ENCODE measurements around the gene CHST14. TPM values are rescaled to one million over a fixed set of nuclear protein-coding genes. Genes with fewer than 3 reads are reported as not detected.

CHST14 gene
- total and polyA plus RNA-seq, 4 donors, result 9.8 to 20.0 (median 12.0) TPM

GRCh38 chr15:40429068-40429710, 41.6 kb upstream of the CHST14 start:
- Histone ChIP-seq H3K9me3 (ENCODE audit: control insufficient read depth in 4 of 4, insufficient read depth in 3 of 4, low read length in 3 of 4) (peaks cover 0 to 2% (median 0%) of the 10 kb centered on the region in 4 donors), H3K4me3 (no peak overlapping the region), H3K36me3 (ENCODE audit: control insufficient read depth in 4 of 4, insufficient read depth in 4 of 4, low read length in 4 of 4) (no peaks in the 10 kb centered on the region), H3K27ac (ENCODE audit: low read depth in 1 of 2, low read length in 1 of 2) (no peak overlapping the region), H3K9ac (ENCODE audit: insufficient read depth in 1 of 2, low read length in 2 of 2) (no peak overlapping the region), H3K4me1 (ENCODE audit: control insufficient read depth in 5 of 5, insufficient read depth in 5 of 5, low read length in 5 of 5) (no peaks in the 10 kb centered on the region), H3K27me3 (ENCODE audit: control insufficient read depth in 3 of 3, insufficient read depth in 3 of 3, low read length in 2 of 3) (peaks cover 0 to 4% (median 0%) of the 10 kb centered on the region in 3 donors)
- no peak for ATAC-seq (ENCODE audit: insufficient read depth, low FRiP score)
- TF ChIP-seq CTCF (IDR thresholded peaks at IDR 0.05; ENCODE audit: control extremely low read depth, extremely low read depth), result no peak
- DNase-seq, result no peak
- WGBS, 2 donors, result 89 to 92% methylated on average over 10 of the region's 10 CpGs

- H3K27me3 ChIP-seq (ENCODE audit: control insufficient read depth in 3 of 3, insufficient read depth in 3 of 3, low read length in 2 of 3), result peaks cover 0 to 13% (median 5%) of the 10 kb centered on the region in 3 donors
- TF ChIP-seq CTCF (IDR thresholded peaks at IDR 0.05; ENCODE audit: control extremely low read depth, extremely low read depth), result no peak
- no peak for DNase-seq
- H3K27ac ChIP-seq (ENCODE audit: low read depth in 1 of 2, low read length in 1 of 2), result no peak overlapping the region
- H3K9me3 ChIP-seq (ENCODE audit: control insufficient read depth in 4 of 4, insufficient read depth in 3 of 4, low read length in 3 of 4), result peaks cover 0 to 2% (median 0%) of the 10 kb centered on the region in 4 donors
- H3K9ac ChIP-seq (ENCODE audit: insufficient read depth in 1 of 2, low read length in 2 of 2), result no peak overlapping the region
- WGBS, 2 donors, result 78% methylated on average over 10 of the region's 10 CpGs
- H3K4me1 ChIP-seq (ENCODE audit: control insufficient read depth in 5 of 5, insufficient read depth in 5 of 5, low read length in 5 of 5), result peaks cover 0 to 4% (median 0%) of the 10 kb centered on the region in 5 donors
- no peaks in the 10 kb centered on the region for H3K36me3 ChIP-seq (ENCODE audit: control insufficient read depth in 4 of 4, insufficient read depth in 4 of 4, low read length in 4 of 4)
- H3K4me3 ChIP-seq, result no peak overlapping the region
- ATAC-seq (ENCODE audit: insufficient read depth, low FRiP score), result no peak
Measured at GRCh38 chr15:40430271-40430805, 40.4 kb upstream of the CHST14 start.

GRCh38 chr15:40435023-40435709, 35.6 kb upstream of the CHST14 start:
- 46 to 48% methylated on average over 18 to 20 of the region's 20 CpGs for WGBS, 2 donors
- no peak overlapping the region for H3K4me3 ChIP-seq
- peaks cover 0 to 45% (median 18%) of the 10 kb centered on the region in 5 donors for H3K4me1 ChIP-seq (ENCODE audit: control insufficient read depth in 5 of 5, insufficient read depth in 5 of 5, low read length in 5 of 5)

More at GRCh38 chr15:40435023-40435709, 35.6 kb upstream of the CHST14 start:
- Histone ChIP-seq H3K27me3 (ENCODE audit: control insufficient read depth in 3 of 3, insufficient read depth in 3 of 3, low read length in 2 of 3) (peaks cover 0 to 43% (median 23%) of the 10 kb centered on the region in 3 donors), H3K36me3 (ENCODE audit: control insufficient read depth in 4 of 4, insufficient read depth in 4 of 4, low read length in 4 of 4) (no peaks in the 10 kb centered on the region), H3K27ac (ENCODE audit: low read depth in 1 of 2, low read length in 1 of 2) (no peak overlapping the region), H3K9ac (ENCODE audit: insufficient read depth in 1 of 2, low read length in 2 of 2) (peak overlapping the region in 1 of 2 donors; percentile 4), H3K9me3 (ENCODE audit: control insufficient read depth in 4 of 4, insufficient read depth in 3 of 4, low read length in 3 of 4) (no peaks in the 10 kb centered on the region)
- DNase-seq (no peak), ATAC-seq (ENCODE audit: insufficient read depth, low FRiP score) (no peak)
- TF ChIP-seq CTCF (IDR thresholded peaks at IDR 0.05; ENCODE audit: control extremely low read depth, extremely low read depth), result no peak

Measured in lung (tissue), 12 donors.